K562 (cell line): ENCODE data around the gene MTERF2. TPM values are rescaled to one million over a fixed set of nuclear protein-coding genes. Genes with fewer than 3 reads are reported as not detected.
A peak's percentile ranks its signal among the peaks of the same experiment; 100 is the strongest.

Source experiments
- ATAC-seq: fragments of 200-7000 bp; cut with Tn5 transposase; 3 replicates; pipeline ENCODE4 v1.9.1; 2020; ENCODE audit warnings: moderate library complexity
- Bru-seq: library from RNA; stranded (reverse); fragments of 400-500 nt; gene quantifications from one replicate; lab custom pipeline; 2021; lab: Mats Ljungman, UMichigan
- BruChase-seq, 2 experiments: library from RNA; stranded (reverse); fragments of 400-500 nt; gene quantifications; one replicate each; lab custom pipeline; 2021; lab: Mats Ljungman, UMichigan
- BruUV-seq: library from RNA; stranded (reverse); fragments of 400-500 nt; replicated peaks from 2 replicates; lab custom pipeline; 2021; lab: Mats Ljungman, UMichigan
- CTCF ChIA-PET: fragments of 300-600 bp; formaldehyde crosslinking; extraction: SDS; loops from one replicate; lab custom pipeline; 2021; ENCODE audit warnings: low intra/inter-chr PET ratio; lab: Yijun Ruan, JAX
- POLR2A ChIA-PET: fragments of 300-600, 350-650 bp; sonication (Branson Sonifier 250); formaldehyde crosslinking; extraction: SDS; loops from one replicate; lab custom pipeline; 2021; ENCODE audit warnings: antibody characterized with exemption, inconsistent platforms; lab: Yijun Ruan, JAX
- DNase-seq, 4 experiments: peaks; one replicate each; pipeline versions ENCODE4 v3.0.0 to v3.0.0-alpha.2; 2011 to 2018; ENCODE audit warnings: low spot score in 3 of 4, mixed read lengths in 3 of 4; ENCODE audit errors: extremely low read depth in 1 of 4
- FAIRE-seq: peaks from 2 replicates; lab custom pipeline; 2011; peaks lifted over from hg19 to GRCh38; lab: Jason Lieb, UNC
- H2AFZ ChIP-seq: 2 replicates; pipeline ENCODE4 v1.6.0; 2011; ENCODE audit warnings: low read depth, low read length, control low read depth, inconsistent platforms
- H3K27ac ChIP-seq: fragments of 200-600 bp; 3 replicates; pipeline ENCODE4 v1.8.0; 2011; ENCODE audit warnings: low read depth, mild to moderate bottlenecking, control low read depth, inconsistent platforms, low read length, moderate library complexity, mixed read lengths; ENCODE audit errors: extremely low read depth
- H3K27me3 ChIP-seq, 2 experiments: fragments of 300-600 bp in 1 of 2; 2 replicates in 1 of 2; 3 replicates in 1 of 2; pipeline versions ENCODE4 v1.6.0 to v1.8.0; 2011; ENCODE audit warnings: inconsistent platforms in 2 of 2, low read length in 2 of 2, mild to moderate bottlenecking in 1 of 2, mixed read lengths in 1 of 2, moderate library complexity in 1 of 2; ENCODE audit not compliant: control insufficient read depth in 2 of 2, insufficient read depth in 2 of 2
- H3K36me3 ChIP-seq: fragments of 300-600 bp; 3 replicates; pipeline ENCODE4 v1.8.0; 2011; ENCODE audit warnings: mild to moderate bottlenecking, low read length, inconsistent platforms; ENCODE audit not compliant: control insufficient read depth, insufficient read depth
- H3K4me1 ChIP-seq, 2 experiments: fragments of 200-600 bp in 1 of 2; replicated peaks in 1 of 2; 2 replicates in 1 of 2; 3 replicates in 1 of 2; pipeline versions ENCODE4 v1.5.1 to v1.8.0; 2011; ENCODE audit warnings: inconsistent platforms in 2 of 2, low read length in 2 of 2, mild to moderate bottlenecking in 1 of 2, mixed read lengths in 1 of 2, moderate library complexity in 1 of 2; ENCODE audit not compliant: control insufficient read depth in 2 of 2, insufficient read depth in 2 of 2
- H3K4me2 ChIP-seq: 2 replicates; pipeline ENCODE4 v1.6.1; 2011; ENCODE audit warnings: low read length, control low read depth, inconsistent platforms, mixed read lengths; ENCODE audit not compliant: insufficient read depth
- H3K4me3 ChIP-seq: fragments of 200-600 bp; sonication (generic), shearing (Covaris generic); 2 replicates; pipeline ENCODE4 v1.5.1; 2016; ENCODE audit warnings: control low read depth, inconsistent platforms
- H3K79me2 ChIP-seq: fragments of 200-600 bp; 3 replicates; pipeline ENCODE4 v1.8.0; 2011; ENCODE audit warnings: low read length, inconsistent platforms; ENCODE audit not compliant: control insufficient read depth, insufficient read depth
- H3K9ac ChIP-seq, 2 experiments: 2 replicates each; pipeline versions ENCODE4 v1.6.0 to v1.6.1; 2011; ENCODE audit warnings: low read depth in 2 of 2, low read length in 2 of 2, control low read depth in 1 of 2, inconsistent platforms in 1 of 2, mild to moderate bottlenecking in 1 of 2, mixed read lengths in 1 of 2; ENCODE audit not compliant: insufficient read depth in 1 of 2
- H3K9me1 ChIP-seq: one replicate; pipeline ENCODE4 v1.6.0; 2011; ENCODE audit warnings: inconsistent platforms, mild to moderate bottlenecking, low read length, moderate library complexity; ENCODE audit not compliant: control insufficient read depth, insufficient read depth
- H3K9me3 ChIP-seq: replicated peaks from 2 replicates; pipeline ENCODE4 v1.5.1; 2011; ENCODE audit warnings: low read depth, low read length, inconsistent platforms; ENCODE audit not compliant: control insufficient read depth, insufficient read depth
- H4K20me1 ChIP-seq: replicated peaks from 2 replicates; pipeline ENCODE4 v1.6.1; 2011; ENCODE audit warnings: low read length, inconsistent platforms, mixed read lengths; ENCODE audit not compliant: control insufficient read depth, insufficient read depth
- CBX5 ChIP-seq: IDR thresholded peaks from 2 replicates; pipeline ENCODE4 v1.6.1; 2014; ENCODE audit warnings: low read depth, borderline replicate concordance
- FOXP1 ChIP-seq: sonication (generic); formaldehyde crosslinking; IDR thresholded peaks from 2 replicates; pipeline ENCODE4 v1.8.0; 2022; ENCODE audit warnings: mild to moderate bottlenecking, missing genetic modification reagents
- IFI16 ChIP-seq: fragments of 250-450 bp; sonication (Bioruptor Pico); IDR thresholded peaks from 2 replicates; pipeline ENCODE4 v2.1.2; 2022; ENCODE audit warnings: mild to moderate bottlenecking, inconsistent platforms
- KDM5B ChIP-seq: fragments of 200-600 bp; sonication (generic); IDR thresholded peaks from 2 replicates; pipeline ENCODE4 v1.6.1; 2012; ENCODE audit warnings: low read depth, mild to moderate bottlenecking, moderate library complexity, low read length, control low read depth, inconsistent platforms; ENCODE audit not compliant: insufficient replicate concordance
- NFIC ChIP-seq: fragments of 450-650 bp; IDR thresholded peaks from 2 replicates; pipeline ENCODE4 v1.6.1; 2017; ENCODE audit warnings: mild to moderate bottlenecking, inconsistent platforms
- SNIP1 ChIP-seq: fragments of 450-650 bp; IDR thresholded peaks from 2 replicates; pipeline ENCODE4 v1.7.1; 2017; ENCODE audit warnings: low read depth, mild to moderate bottlenecking
- SUPT5H ChIP-seq: fragments of 450-650 bp; IDR thresholded peaks from 2 replicates; pipeline ENCODE4 v1.6.1; 2016
- ZC3H11A ChIP-seq: IDR thresholded peaks from 2 replicates; pipeline ENCODE4 v1.6.1; 2012; ENCODE audit warnings: low read depth, low read length, improper control_type of control experiment
- WGBS: fragments of 100-300 bp; shearing (Covaris generic); methylation state at CpG from one replicate; pipeline ENCODE4 v1.1.6; 2016; ENCODE audit warnings: low coverage, mixed read lengths; ENCODE audit not compliant: insufficient coverage; ENCODE audit errors: missing lambda C conversion rate; 5-methylcytosine and 5-hydroxymethylcytosine counted together
- in situ Hi-C: fragments of 300-500 bp; cut with MboI; formaldehyde crosslinking; loops from 4 replicates; pipeline ENCODE4 v1.15.0; 2018; ENCODE audit warnings: inconsistent platforms, mixed read lengths
- intact Hi-C: fragments of 100-400 bp; cut with micrococcal nuclease; formaldehyde crosslinking; loops from 2 replicates; pipeline ENCODE4 v1.14.2; 2022
- long read RNA-seq, 3 experiments: library from polyadenylated mRNA in 2 of 3; library from RNA in 1 of 3; unstranded in 2 of 3; stranded (forward) in 1 of 3; transcript quantifications; one replicate each; pipeline ENCODE4 v2.0.0, GENCODE V29; 2019 to 2022
- polyA minus RNA-seq, 3 experiments: library from RNA; depleted of rRNA, polyadenylated mRNA; stranded (reverse); fragments of >200 nt; gene quantifications; 2 replicates each; pipeline ENCODE4 v1.2.3, GENCODE V29; 2011
- polyA plus RNA-seq, 8 experiments: library from polyadenylated mRNA; depleted of rRNA in 4 of 8; stranded (reverse) in 5 of 8; unstranded in 3 of 8; fragments of >200 nt; fragmentation: Nextera tagmentation in 2 of 8; fragmentation: Illumina TruSeq in 1 of 8; extraction: Ambion mirVana in 2 of 8; extraction: Trizol in 1 of 8; gene quantifications; 2 replicates each; pipeline versions ENCODE4 v1.2.1 to v1.2.3, GENCODE V29; 2011 to 2014; ENCODE audit warnings: inconsistent platforms in 1 of 8, missing spikeins in 1 of 8
- total RNA-seq, 7 experiments: library from RNA; depleted of rRNA in 6 of 7; stranded (reverse); fragments of >200 nt in 6 of 7; fragmentation: Illumina TruSeq in 2 of 7; extraction: Trizol in 2 of 7; gene quantifications; 2 replicates each; pipeline versions ENCODE4 v1.2.1 to v1.2.3, GENCODE V29; 2011 to 2021; ENCODE audit warnings: low replicate concordance in 1 of 7

Gene MTERF2
- 17.7 and 36.2 TPM in 2 replicates for total RNA-seq (2011; cell fraction: chromatin; rRNA removed; ENCODE audit: low replicate concordance)
- 12.2 and 16.4 TPM in 2 replicates for total RNA-seq (2011; cell fraction: nucleolus; rRNA removed)
- 24.3 and 33.8 TPM in 2 replicates for total RNA-seq (2011; cell fraction: nucleoplasm; rRNA removed)
- 26.4 and 35.9 TPM in 2 replicates for total RNA-seq (2014; rRNA removed)
- 29.6 and 34.7 TPM in 2 replicates for total RNA-seq (2014; rRNA removed; fragmentation: Illumina TruSeq; extraction: Trizol)
- 34.1 and 37.0 TPM in 2 replicates for total RNA-seq (2015; rRNA removed; fragmentation: Illumina TruSeq; extraction: Trizol)
- 30.3 and 33.7 TPM in 2 replicates for total RNA-seq (2021)
- 28.3 and 33.2 TPM in 2 replicates for polyA plus RNA-seq (2011; rRNA removed)
- 4.7 and 14.0 TPM in 2 replicates for polyA plus RNA-seq (2011; cell fraction: cytosol; rRNA removed)
- 43.6 and 46.2 TPM in 2 replicates for polyA plus RNA-seq (2011; cell fraction: nucleus; rRNA removed)
- 21.4 and 28.5 TPM in 2 replicates for polyA plus RNA-seq (2012)
- polyA plus RNA-seq (2014; fragmentation: Illumina TruSeq; extraction: Trizol) = 32.5 and 39.5 TPM in 2 replicates
- polyA plus RNA-seq (2014; fragmentation: Nextera tagmentation; extraction: Ambion mirVana) = 10 to 100 TPM; 10.0 to 11.6 TPM
- polyA plus RNA-seq (2014; rRNA removed) = 55.3 and 63.2 TPM in 2 replicates
- 14.2 and 15.7 TPM in 2 replicates for polyA minus RNA-seq (2011; rRNA and poly(A)+ RNA removed)
- polyA minus RNA-seq (2011; cell fraction: cytosol; rRNA and poly(A)+ RNA removed) = 8.3 TPM in 2 replicates
- 11.4 and 18.4 TPM in 2 replicates for polyA minus RNA-seq (2011; cell fraction: nucleus; rRNA and poly(A)+ RNA removed)
- Bru-seq, nascent RNA = percentile 94 among the genes with signal in this experiment
- BruChase-seq, experiment 1, labeled RNA remaining after a 2-hour chase = percentile 84 among the genes with signal in this experiment
- percentile 82 among the genes with signal in this experiment for BruChase-seq, experiment 2, labeled RNA remaining after a 6-hour chase
- long read RNA-seq, experiment 1, transcript MTERF2-201 (3 exons, 1,790 nt) = major isoform, 39 of 74 reads
- long read RNA-seq, experiment 1, transcript MTERF2-207 (2 exons, 3,235 nt) = minor isoform, 12 of 74 reads
- long read RNA-seq, experiment 1, transcript MTERF2-202 (3 exons, 1,763 nt) = minor isoform, 6 of 74 reads
- long read RNA-seq, experiment 1, partial matches to known transcripts = 0 of 74 reads
- long read RNA-seq, experiment 1, other reads (novel, unspliced or antisense) = 10 of 74 reads
- long read RNA-seq, experiment 2, transcript MTERF2-202 (3 exons, 1,763 nt) = minor isoform, 7 of 33 reads
- long read RNA-seq, experiment 2, transcript MTERF2-201 (3 exons, 1,790 nt) = major isoform, 15 of 33 reads
- long read RNA-seq, experiment 2, partial matches to known transcripts = 0 of 33 reads
- long read RNA-seq, experiment 2, other reads (novel, unspliced or antisense) = 8 of 33 reads
- long read RNA-seq, experiment 3, transcript MTERF2-201 (3 exons, 1,790 nt) = major isoform, 33 of 50 reads
- long read RNA-seq, experiment 3, partial matches to known transcripts = 1 of 50 reads
- long read RNA-seq, experiment 3, other reads (novel, unspliced or antisense) = 8 of 50 reads

GRCh38 chr12:106986625-106987389, at the start of gene MTERF2:
Gene MTERF2 (minus strand): TSS chr12:106987146. CDS start chr12:106978714, 8,432 bp downstream.
- peaks cover 37% of the 10 kb centered on the region for H3K36me3 ChIP-seq
- H3K9me1 ChIP-seq = no peaks in the 10 kb centered on the region
- FAIRE-seq (peak; percentile 88), DNase-seq (peak; percentile 97 to 98 (median 98)), ATAC-seq (peak; percentile 96)
- WGBS = under 1% methylated on average over 43 of the region's 50 CpGs
- H3K9me3 ChIP-seq = peaks cover 5% of the 10 kb centered on the region; the same call in 1 of the 2 replicates
- BruUV-seq = TSS peak; percentile 58
- H3K4me2 ChIP-seq = peak within 1 kb of the TSS; percentile 91
- H3K9ac ChIP-seq = peak within 1 kb of the TSS; percentile 79 to 97
- H4K20me1 ChIP-seq = no peaks in the 10 kb centered on the region
- intact Hi-C loops = loop anchor here (1.0 to 5.0 kb wide), 3 partner anchors 30 to 105 kb away; no protein-coding TSS in a partner anchor
- H3K4me1 ChIP-seq = peaks cover 16 to 25% of the 10 kb centered on the region in 2 experiments
- peaks cover 38% of the 10 kb centered on the region for H3K79me2 ChIP-seq
- in situ Hi-C loops = no loop called here
- peak within 1 kb of the TSS; percentile 64 for H3K4me3 ChIP-seq
- H3K27me3 ChIP-seq = no peaks in the 10 kb centered on the region
- peak within 1 kb of the TSS; percentile 80 for H2AFZ ChIP-seq
- peak within 1 kb of the TSS; percentile 85 for H3K27ac ChIP-seq
- POLR2A ChIA-PET = interaction anchor here (0.6 to 2.4 kb wide), 9 partner anchors 9 to 76 kb away, joined by 3 to 13 read pairs (median 3); partner anchors contain the start of gene TMEM263
- CTCF ChIA-PET = no interaction called here
- TF ChIP-seq SUPT5H = peak; percentile 80
- TF ChIP-seq NFIC = no peak
- TF ChIP-seq SNIP1 = no peak
- TF ChIP-seq KDM5B = peak; percentile 46
- no peak for TF ChIP-seq IFI16
- no peak for TF ChIP-seq CBX5
- TF ChIP-seq ZC3H11A = no peak
- no peak for TF ChIP-seq FOXP1 (CRISPR knock-in tag)
